ENCODE results near the gene MRPS18B. TPM values are rescaled to one million over a fixed set of nuclear protein-coding genes. Genes with fewer than 3 reads are reported as not detected.

The MRPS18B gene
- total and polyA plus RNA-seq, 2 of the 13 experiments (the other 11 are each of a cell fraction or from before 2014, with no cell fraction given), result 125 to 131 TPM

DNA sequence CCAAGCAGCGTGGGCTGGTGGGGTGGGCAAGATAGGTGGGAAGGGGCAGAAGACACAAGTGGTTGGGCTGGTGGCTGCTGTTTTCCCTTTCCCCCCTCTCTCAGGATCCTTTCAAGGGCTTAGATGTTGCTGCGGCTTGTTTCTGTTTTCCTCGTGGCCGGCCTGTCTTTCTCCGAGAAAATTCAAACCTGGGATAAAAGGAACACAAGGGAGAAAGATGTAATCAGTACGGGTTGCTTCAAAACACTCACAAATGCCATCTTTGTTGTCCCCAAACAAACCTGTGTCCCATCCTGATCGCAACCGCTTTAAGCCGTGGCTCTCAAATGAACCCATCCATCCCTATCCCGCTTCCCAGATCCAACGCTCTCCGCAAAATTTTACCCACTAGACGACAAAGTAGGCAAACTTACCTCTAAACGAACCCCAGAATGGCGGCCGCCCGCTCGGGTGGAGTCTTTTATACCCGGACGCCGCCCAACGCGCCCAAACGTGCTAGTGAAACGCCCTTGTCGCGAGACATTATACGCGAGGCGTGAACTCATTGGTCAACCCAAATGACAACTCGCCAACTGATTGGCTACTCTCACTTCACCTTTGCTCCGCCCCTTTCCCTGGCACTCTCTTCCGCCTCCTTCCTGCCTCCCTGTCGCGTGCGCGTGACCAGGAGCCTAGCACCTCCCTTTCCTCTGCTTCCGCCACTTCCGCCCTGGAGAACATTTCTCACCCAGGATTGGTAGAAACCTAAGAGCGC lies 652 bp upstream of the MRPS18B start, which contains the start of gene PPP1R10 (continued):
- peak; percentile 97 for TF ChIP-seq AFF4 (CRISPR knock-in tag; IDR thresholded peaks at IDR 0.05)
- TF ChIP-seq, protein P1, sequence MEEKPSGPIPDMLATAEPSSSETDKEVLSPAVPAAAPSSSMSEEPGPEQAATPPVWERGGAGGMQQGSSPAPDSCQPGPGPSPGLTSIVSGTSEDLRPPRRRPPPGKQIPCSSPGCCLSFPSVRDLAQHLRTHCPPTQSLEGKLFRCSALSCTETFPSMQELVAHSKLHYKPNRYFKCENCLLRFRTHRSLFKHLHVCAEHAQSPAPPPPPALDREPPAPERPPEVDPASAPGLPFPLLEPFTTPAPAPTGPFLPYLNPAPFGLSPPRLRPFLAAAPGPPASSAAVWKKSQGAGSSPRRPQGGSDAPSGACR (CRISPR knock-in tag; IDR thresholded peaks at IDR 0.05), result peak; percentile 81
- TF ChIP-seq, protein P2, sequence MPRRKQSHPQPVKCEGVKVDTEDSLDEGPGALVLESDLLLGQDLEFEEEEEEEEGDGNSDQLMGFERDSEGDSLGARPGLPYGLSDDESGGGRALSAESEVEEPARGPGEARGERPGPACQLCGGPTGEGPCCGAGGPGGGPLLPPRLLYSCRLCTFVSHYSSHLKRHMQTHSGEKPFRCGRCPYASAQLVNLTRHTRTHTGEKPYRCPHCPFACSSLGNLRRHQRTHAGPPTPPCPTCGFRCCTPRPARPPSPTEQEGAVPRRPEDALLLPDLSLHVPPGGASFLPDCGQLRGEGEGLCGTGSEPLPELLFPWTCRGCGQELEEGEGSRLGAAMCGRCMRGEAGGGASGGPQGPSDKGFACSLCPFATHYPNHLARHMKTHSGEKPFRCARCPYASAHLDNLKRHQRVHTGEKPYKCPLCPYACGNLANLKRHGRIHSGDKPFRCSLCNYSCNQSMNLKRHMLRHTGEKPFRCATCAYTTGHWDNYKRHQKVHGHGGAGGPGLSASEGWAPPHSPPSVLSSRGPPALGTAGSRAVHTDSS (CRISPR knock-in tag; conservative IDR thresholded peaks at IDR 0.05), result 0 out of 2 replicates have a peak, but pooled peaks have one; percentile 83
- TF ChIP-seq KAT2B (IDR thresholded peaks at IDR 0.05; ENCODE audit: borderline replicate concordance, low read depth, low read length), result no peak
- TF ChIP-seq, protein P3, sequence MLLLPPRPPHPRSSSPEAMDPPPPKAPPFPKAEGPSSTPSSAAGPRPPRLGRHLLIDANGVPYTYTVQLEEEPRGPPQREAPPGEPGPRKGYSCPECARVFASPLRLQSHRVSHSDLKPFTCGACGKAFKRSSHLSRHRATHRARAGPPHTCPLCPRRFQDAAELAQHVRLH (CRISPR knock-in tag; IDR thresholded peaks at IDR 0.05; ENCODE audit: borderline replicate concordance, low read depth), result peak; percentile 48
- TF ChIP-seq LCORL (IDR thresholded peaks at IDR 0.05), result no peak
- no peak; the same call in 1 of the 2 replicates for TF ChIP-seq LCORL (CRISPR knock-in tag; IDR thresholded peaks at IDR 0.05)
- TF ChIP-seq TBX2 (CRISPR knock-in tag; IDR thresholded peaks at IDR 0.05; ENCODE audit: borderline replicate concordance), result peak; percentile 97
- TF ChIP-seq GATA4 (IDR thresholded peaks at IDR 0.05; ENCODE audit: borderline replicate concordance, low read depth), result peak; percentile 83; the same call in 1 of the 2 replicates
- no peak for TF ChIP-seq HNF4A (CRISPR knock-in tag; IDR thresholded peaks at IDR 0.05)
- peak; percentile 97 for TF ChIP-seq CHD2 (IDR thresholded peaks at IDR 0.05; ENCODE audit: low read depth, low read length)
- TF ChIP-seq ZNF136 (CRISPR knock-in tag; IDR thresholded peaks at IDR 0.05; ENCODE audit: low read depth), result 0 out of 2 replicates have a peak, but pooled peaks have one; percentile 42
- TF ChIP-seq, protein P4, sequence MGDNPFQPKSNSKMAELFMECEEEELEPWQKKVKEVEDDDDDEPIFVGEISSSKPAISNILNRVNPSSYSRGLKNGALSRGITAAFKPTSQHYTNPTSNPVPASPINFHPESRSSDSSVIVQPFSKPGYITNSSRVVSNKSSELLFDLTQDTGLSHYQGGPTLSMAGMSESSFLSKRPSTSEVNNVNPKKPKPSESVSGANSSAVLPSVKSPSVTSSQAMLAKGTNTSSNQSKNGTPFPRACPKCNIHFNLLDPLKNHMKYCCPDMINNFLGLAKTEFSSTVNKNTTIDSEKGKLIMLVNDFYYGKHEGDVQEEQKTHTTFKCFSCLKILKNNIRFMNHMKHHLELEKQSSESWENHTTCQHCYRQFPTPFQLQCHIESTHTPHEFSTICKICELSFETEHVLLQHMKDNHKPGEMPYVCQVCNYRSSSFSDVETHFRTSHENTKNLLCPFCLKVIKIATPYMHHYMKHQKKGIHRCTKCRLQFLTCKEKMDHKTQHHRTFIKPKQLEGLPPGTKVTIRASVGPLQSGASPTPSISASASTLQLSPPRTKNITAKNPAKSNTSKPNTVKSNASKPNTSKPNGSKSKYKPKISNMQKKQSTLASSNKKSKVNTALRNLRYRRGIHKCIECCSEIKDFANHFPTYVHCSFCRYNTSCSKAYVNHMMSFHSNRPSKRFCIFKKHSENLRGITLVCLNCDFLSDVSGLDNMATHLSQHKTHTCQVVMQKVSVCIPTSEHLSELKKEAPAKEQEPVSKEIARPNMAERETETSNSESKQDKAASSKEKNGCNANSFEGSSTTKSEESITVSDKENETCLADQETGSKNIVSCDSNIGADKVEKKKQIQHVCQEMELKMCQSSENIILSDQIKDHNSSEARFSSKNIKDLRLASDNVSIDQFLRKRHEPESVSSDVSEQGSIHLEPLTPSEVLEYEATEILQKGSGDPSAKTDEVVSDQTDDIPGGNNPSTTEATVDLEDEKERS (CRISPR knock-in tag; IDR thresholded peaks at IDR 0.05), result no peak
- TF ChIP-seq NFYB (CRISPR knock-in tag; IDR thresholded peaks at IDR 0.05), result peak; percentile 89
- peak; percentile 79; the same call in 1 of the 2 replicates for TF ChIP-seq WIZ (CRISPR knock-in tag; IDR thresholded peaks at IDR 0.05)
- TF ChIP-seq, protein P5, sequence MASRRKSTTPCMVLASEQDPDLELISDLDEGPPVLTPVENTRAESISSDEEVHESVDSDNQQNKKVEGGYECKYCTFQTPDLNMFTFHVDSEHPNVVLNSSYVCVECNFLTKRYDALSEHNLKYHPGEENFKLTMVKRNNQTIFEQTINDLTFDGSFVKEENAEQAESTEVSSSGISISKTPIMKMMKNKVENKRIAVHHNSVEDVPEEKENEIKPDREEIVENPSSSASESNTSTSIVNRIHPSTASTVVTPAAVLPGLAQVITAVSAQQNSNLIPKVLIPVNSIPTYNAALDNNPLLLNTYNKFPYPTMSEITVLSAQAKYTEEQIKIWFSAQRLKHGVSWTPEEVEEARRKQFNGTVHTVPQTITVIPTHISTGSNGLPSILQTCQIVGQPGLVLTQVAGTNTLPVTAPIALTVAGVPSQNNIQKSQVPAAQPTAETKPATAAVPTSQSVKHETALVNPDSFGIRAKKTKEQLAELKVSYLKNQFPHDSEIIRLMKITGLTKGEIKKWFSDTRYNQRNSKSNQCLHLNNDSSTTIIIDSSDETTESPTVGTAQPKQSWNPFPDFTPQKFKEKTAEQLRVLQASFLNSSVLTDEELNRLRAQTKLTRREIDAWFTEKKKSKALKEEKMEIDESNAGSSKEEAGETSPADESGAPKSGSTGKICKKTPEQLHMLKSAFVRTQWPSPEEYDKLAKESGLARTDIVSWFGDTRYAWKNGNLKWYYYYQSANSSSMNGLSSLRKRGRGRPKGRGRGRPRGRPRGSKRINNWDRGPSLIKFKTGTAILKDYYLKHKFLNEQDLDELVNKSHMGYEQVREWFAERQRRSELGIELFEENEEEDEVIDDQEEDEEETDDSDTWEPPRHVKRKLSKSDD (CRISPR knock-in tag; IDR thresholded peaks at IDR 0.05; ENCODE audit: low read depth), result peak; percentile 80; the same call in 1 of the 2 replicates

All from HepG2 (cell line).